T-helper 1 cell treated with Interleukin-12 subunit alpha and Interleukin-12 subunit beta and Interleukin-4 antibody, amounts not matched to agents 30 μg/mL and 1 μg/mL, for 36 hours (primary cell): ENCODE data around the gene PTTG1IP.

ENCODE experiments used
- H3K27ac Mint-ChIP-seq: one replicate; pipeline ENCODE4 v1.8.0; 2021; ENCODE audit warnings: mild to moderate bottlenecking, mixed read lengths
- H3K27me3 Mint-ChIP-seq: one replicate; pipeline ENCODE4 v1.8.0; 2021; ENCODE audit warnings: low read depth, mixed read lengths
- H3K36me3 Mint-ChIP-seq: one replicate; pipeline ENCODE4 v1.8.0; 2021; ENCODE audit warnings: low read depth, mixed read lengths
- H3K4me1 Mint-ChIP-seq: one replicate; pipeline ENCODE4 v1.8.0; 2021; ENCODE audit warnings: low read depth, mixed read lengths
- H3K4me3 Mint-ChIP-seq: one replicate; pipeline ENCODE4 v1.8.0; 2021; ENCODE audit warnings: mild to moderate bottlenecking, moderate library complexity, mixed read lengths
- H3K9me3 Mint-ChIP-seq: one replicate; pipeline ENCODE4 v1.8.0; 2021; ENCODE audit warnings: mixed read lengths

The PTTG1IP gene

GRCh38 chr21:44871576-44872269 lies 1.8 kb downstream of the PTTG1IP start:
- peaks cover 61% of the 10 kb centered on the region for H3K4me1 Mint-ChIP-seq
- no peaks in the 10 kb centered on the region for H3K27me3 Mint-ChIP-seq
- H3K27ac Mint-ChIP-seq: peak overlapping the region; percentile 58

GRCh38 chr21:44870748-44871495 lies 2.6 kb downstream of the PTTG1IP start:
- H3K4me1 Mint-ChIP-seq: peaks cover 68% of the 10 kb centered on the region
- no peaks in the 10 kb centered on the region for H3K27me3 Mint-ChIP-seq
- peak overlapping the region; percentile 71 for H3K27ac Mint-ChIP-seq
- H3K9me3 Mint-ChIP-seq: no peaks in the 10 kb centered on the region
- H3K36me3 Mint-ChIP-seq: peaks cover 14% of the 10 kb centered on the region
- peak overlapping the region; percentile 89 for H3K4me3 Mint-ChIP-seq

More at GRCh38 chr21:44871576-44872269, 1.8 kb downstream of the PTTG1IP start:
- Mint-ChIP-seq H3K36me3 (peaks cover 11% of the 10 kb centered on the region), H3K9me3 (no peaks in the 10 kb centered on the region), H3K4me3 (peak overlapping the region; percentile 89)

- H3K4me1 Mint-ChIP-seq: peaks cover 72% of the 10 kb centered on the region
Observed at GRCh38 chr21:44869781-44870747, 3.4 kb downstream of the PTTG1IP start.

GRCh38 chr21:44868707-44869106 lies 4.8 kb downstream of the PTTG1IP start:
- Mint-ChIP-seq H3K27me3 (no peaks in the 10 kb centered on the region), H3K36me3 (peaks cover 19% of the 10 kb centered on the region), H3K27ac (peak overlapping the region; percentile 93), H3K4me1 (peaks cover 65% of the 10 kb centered on the region), H3K4me3 (peak overlapping the region; percentile 83), H3K9me3 (no peaks in the 10 kb centered on the region)

More at GRCh38 chr21:44869781-44870747, 3.4 kb downstream of the PTTG1IP start:
- Mint-ChIP-seq H3K27me3 (no peaks in the 10 kb centered on the region), H3K4me3 (peak overlapping the region; percentile 78), H3K9me3 (no peaks in the 10 kb centered on the region), H3K27ac (peak overlapping the region; percentile 71), H3K36me3 (peaks cover 19% of the 10 kb centered on the region)

GRCh38 chr21:44867999-44868700 lies 5.3 kb downstream of the PTTG1IP start:
- peaks cover 65% of the 10 kb centered on the region for H3K4me1 Mint-ChIP-seq

GRCh38 chr21:44867464-44867863 lies 6.0 kb downstream of the PTTG1IP start:
- H3K4me1 Mint-ChIP-seq: peaks cover 61% of the 10 kb centered on the region
- H3K36me3 Mint-ChIP-seq: peaks cover 19% of the 10 kb centered on the region
- H3K27me3 Mint-ChIP-seq: no peaks in the 10 kb centered on the region
- H3K4me3 Mint-ChIP-seq: no peak overlapping the region
- peak overlapping the region; percentile 93 for H3K27ac Mint-ChIP-seq
- H3K9me3 Mint-ChIP-seq: no peaks in the 10 kb centered on the region

More at GRCh38 chr21:44867999-44868700, 5.3 kb downstream of the PTTG1IP start:
- H3K36me3 Mint-ChIP-seq: peaks cover 19% of the 10 kb centered on the region
- peak overlapping the region; percentile 93 for H3K27ac Mint-ChIP-seq
- no peaks in the 10 kb centered on the region for H3K27me3 Mint-ChIP-seq
- peak overlapping the region; percentile 83 for H3K4me3 Mint-ChIP-seq
- no peaks in the 10 kb centered on the region for H3K9me3 Mint-ChIP-seq

- H3K4me1 Mint-ChIP-seq: peaks cover 56% of the 10 kb centered on the region
- H3K9me3 Mint-ChIP-seq: no peaks in the 10 kb centered on the region
- peak overlapping the region; percentile 60 for H3K27ac Mint-ChIP-seq
- no peaks in the 10 kb centered on the region for H3K27me3 Mint-ChIP-seq
- H3K4me3 Mint-ChIP-seq: peak overlapping the region; percentile 22
- peaks cover 22% of the 10 kb centered on the region for H3K36me3 Mint-ChIP-seq
Observed at GRCh38 chr21:44866780-44867179, 6.7 kb downstream of the PTTG1IP start.

GRCh38 chr21:44865561-44866280 lies 7.8 kb downstream of the PTTG1IP start:
- no peaks in the 10 kb centered on the region for H3K9me3 Mint-ChIP-seq

GRCh38 chr21:44862869-44863685 lies 10.4 kb downstream of the PTTG1IP start:
- Mint-ChIP-seq H3K9me3 (no peaks in the 10 kb centered on the region), H3K27ac (no peak overlapping the region), H3K27me3 (no peaks in the 10 kb centered on the region), H3K36me3 (peaks cover 30% of the 10 kb centered on the region), H3K4me1 (peaks cover 32% of the 10 kb centered on the region), H3K4me3 (no peak overlapping the region)

More at GRCh38 chr21:44865561-44866280, 7.8 kb downstream of the PTTG1IP start:
- no peaks in the 10 kb centered on the region for H3K27me3 Mint-ChIP-seq
- peak overlapping the region; percentile 49 for H3K4me3 Mint-ChIP-seq
- H3K27ac Mint-ChIP-seq: peak overlapping the region; percentile 76
- H3K36me3 Mint-ChIP-seq: peaks cover 24% of the 10 kb centered on the region
- peaks cover 50% of the 10 kb centered on the region for H3K4me1 Mint-ChIP-seq

- H3K27ac Mint-ChIP-seq: no peak overlapping the region
- H3K4me1 Mint-ChIP-seq: peaks cover 9% of the 10 kb centered on the region
- no peaks in the 10 kb centered on the region for H3K9me3 Mint-ChIP-seq
- peaks cover 43% of the 10 kb centered on the region for H3K36me3 Mint-ChIP-seq
- no peaks in the 10 kb centered on the region for H3K27me3 Mint-ChIP-seq
- no peak overlapping the region for H3K4me3 Mint-ChIP-seq
Observed at GRCh38 chr21:44858791-44859190, 14.7 kb downstream of the PTTG1IP start.

- Mint-ChIP-seq H3K9me3 (no peaks in the 10 kb centered on the region), H3K27me3 (no peaks in the 10 kb centered on the region), H3K4me3 (no peak overlapping the region), H3K36me3 (peaks cover 48% of the 10 kb centered on the region), H3K4me1 (peaks cover 9% of the 10 kb centered on the region), H3K27ac (no peak overlapping the region)
Observed at GRCh38 chr21:44858291-44858690, 15.2 kb downstream of the PTTG1IP start.

- Mint-ChIP-seq H3K36me3 (peaks cover 49% of the 10 kb centered on the region), H3K4me3 (no peak overlapping the region), H3K27ac (no peak overlapping the region), H3K9me3 (no peaks in the 10 kb centered on the region), H3K27me3 (no peaks in the 10 kb centered on the region), H3K4me1 (peaks cover 13% of the 10 kb centered on the region)
Observed at GRCh38 chr21:44857127-44857892, 16.2 kb downstream of the PTTG1IP start.
